Measurements from ENCODE around the gene PCDH9.

PCDH9 gene

GRCh38 chr13:67014399-67014798 lies 215.7 kb downstream of the PCDH9 start:
- no peaks in the 10 kb centered on the region for H3K36me3 ChIP-seq (ENCODE audit: control insufficient read depth, low read depth, low read length)
- H3K9ac ChIP-seq (ENCODE audit: low read length): no peak overlapping the region
- peaks cover 17% of the 10 kb centered on the region for H3K4me1 ChIP-seq (ENCODE audit: control insufficient read depth, low read depth, low read length)
- H3K9me3 ChIP-seq (ENCODE audit: control insufficient read depth, low read depth, low read length): no peaks in the 10 kb centered on the region
- no peak overlapping the region for H3K27ac ChIP-seq (ENCODE audit: low read length)
- H3K4me3 ChIP-seq (ENCODE audit: low read length): no peak overlapping the region
- H3K27me3 ChIP-seq (ENCODE audit: control insufficient read depth, insufficient read depth, low read length): no peaks in the 10 kb centered on the region

- H3K9me3 ChIP-seq (ENCODE audit: control insufficient read depth, low read depth, low read length): no peaks in the 10 kb centered on the region
- H3K27ac ChIP-seq (ENCODE audit: low read length): no peak overlapping the region
Observed at GRCh38 chr13:67013709-67014108, 216.4 kb downstream of the PCDH9 start.

GRCh38 chr13:67008075-67008668 lies 222.0 kb downstream of the PCDH9 start:
- Histone ChIP-seq H3K4me3 (ENCODE audit: low read length) (no peak overlapping the region), H3K36me3 (ENCODE audit: control insufficient read depth, low read depth, low read length) (no peaks in the 10 kb centered on the region), H3K27me3 (ENCODE audit: control insufficient read depth, insufficient read depth, low read length) (no peaks in the 10 kb centered on the region), H3K9me3 (ENCODE audit: control insufficient read depth, low read depth, low read length) (no peaks in the 10 kb centered on the region), H3K27ac (ENCODE audit: low read length) (no peak overlapping the region), H3K4me1 (ENCODE audit: control insufficient read depth, low read depth, low read length) (peaks cover 21% of the 10 kb centered on the region), H3K9ac (ENCODE audit: low read length) (no peak overlapping the region)

More at GRCh38 chr13:67013709-67014108, 216.4 kb downstream of the PCDH9 start:
- H3K27me3 ChIP-seq (ENCODE audit: control insufficient read depth, insufficient read depth, low read length): no peaks in the 10 kb centered on the region
- no peak overlapping the region for H3K9ac ChIP-seq (ENCODE audit: low read length)
- H3K4me1 ChIP-seq (ENCODE audit: control insufficient read depth, low read depth, low read length): peaks cover 21% of the 10 kb centered on the region
- no peak overlapping the region for H3K4me3 ChIP-seq (ENCODE audit: low read length)
- H3K36me3 ChIP-seq (ENCODE audit: control insufficient read depth, low read depth, low read length): no peaks in the 10 kb centered on the region

- H3K36me3 ChIP-seq (ENCODE audit: control insufficient read depth, low read depth, low read length): no peaks in the 10 kb centered on the region
- H3K9me3 ChIP-seq (ENCODE audit: control insufficient read depth, low read depth, low read length): no peaks in the 10 kb centered on the region
- H3K9ac ChIP-seq (ENCODE audit: low read length): no peak overlapping the region
- H3K27ac ChIP-seq (ENCODE audit: low read length): no peak overlapping the region
- H3K4me1 ChIP-seq (ENCODE audit: control insufficient read depth, low read depth, low read length): peaks cover 5% of the 10 kb centered on the region
- no peak overlapping the region for H3K4me3 ChIP-seq (ENCODE audit: low read length)
- H3K27me3 ChIP-seq (ENCODE audit: control insufficient read depth, insufficient read depth, low read length): no peaks in the 10 kb centered on the region
Observed at GRCh38 chr13:67004511-67004910, 225.6 kb downstream of the PCDH9 start.

- no peak overlapping the region for H3K27ac ChIP-seq (ENCODE audit: low read length)
- H3K36me3 ChIP-seq (ENCODE audit: control insufficient read depth, low read depth, low read length): no peaks in the 10 kb centered on the region
- no peak overlapping the region for H3K4me3 ChIP-seq (ENCODE audit: low read length)
- no peaks in the 10 kb centered on the region for H3K4me1 ChIP-seq (ENCODE audit: control insufficient read depth, low read depth, low read length)
- no peaks in the 10 kb centered on the region for H3K9me3 ChIP-seq (ENCODE audit: control insufficient read depth, low read depth, low read length)
- no peak overlapping the region for H3K9ac ChIP-seq (ENCODE audit: low read length)
- H3K27me3 ChIP-seq (ENCODE audit: control insufficient read depth, insufficient read depth, low read length): no peaks in the 10 kb centered on the region
Observed at GRCh38 chr13:67003743-67004142, 226.4 kb downstream of the PCDH9 start.

- Histone ChIP-seq H3K9ac (ENCODE audit: low read length) (no peak overlapping the region), H3K4me3 (ENCODE audit: low read length) (no peak overlapping the region), H3K27me3 (ENCODE audit: control insufficient read depth, insufficient read depth, low read length) (no peaks in the 10 kb centered on the region), H3K4me1 (ENCODE audit: control insufficient read depth, low read depth, low read length) (no peaks in the 10 kb centered on the region), H3K36me3 (ENCODE audit: control insufficient read depth, low read depth, low read length) (no peaks in the 10 kb centered on the region), H3K9me3 (ENCODE audit: control insufficient read depth, low read depth, low read length) (no peaks in the 10 kb centered on the region), H3K27ac (ENCODE audit: low read length) (no peak overlapping the region)
Observed at GRCh38 chr13:67001363-67001762, 228.8 kb downstream of the PCDH9 start.

GRCh38 chr13:66996503-66996902 lies 233.6 kb downstream of the PCDH9 start:
- no peaks in the 10 kb centered on the region for H3K9me3 ChIP-seq (ENCODE audit: control insufficient read depth, low read depth, low read length)
- H3K9ac ChIP-seq (ENCODE audit: low read length): no peak overlapping the region
- H3K36me3 ChIP-seq (ENCODE audit: control insufficient read depth, low read depth, low read length): no peaks in the 10 kb centered on the region
- no peaks in the 10 kb centered on the region for H3K27me3 ChIP-seq (ENCODE audit: control insufficient read depth, insufficient read depth, low read length)
- H3K27ac ChIP-seq (ENCODE audit: low read length): no peak overlapping the region
- H3K4me3 ChIP-seq (ENCODE audit: low read length): no peak overlapping the region
- H3K4me1 ChIP-seq (ENCODE audit: control insufficient read depth, low read depth, low read length): peaks cover 7% of the 10 kb centered on the region

- Histone ChIP-seq H3K9ac (ENCODE audit: low read length) (no peak overlapping the region), H3K4me3 (ENCODE audit: low read length) (no peak overlapping the region), H3K27ac (ENCODE audit: low read length) (no peak overlapping the region), H3K36me3 (ENCODE audit: control insufficient read depth, low read depth, low read length) (no peaks in the 10 kb centered on the region), H3K4me1 (ENCODE audit: control insufficient read depth, low read depth, low read length) (peaks cover 7% of the 10 kb centered on the region), H3K9me3 (ENCODE audit: control insufficient read depth, low read depth, low read length) (no peaks in the 10 kb centered on the region), H3K27me3 (ENCODE audit: control insufficient read depth, insufficient read depth, low read length) (no peaks in the 10 kb centered on the region)
Observed at GRCh38 chr13:66995203-66995611, 234.9 kb downstream of the PCDH9 start.

GRCh38 chr13:66994517-66995202 lies 235.5 kb downstream of the PCDH9 start:
- H3K27ac ChIP-seq (ENCODE audit: low read length): no peak overlapping the region
- H3K9ac ChIP-seq (ENCODE audit: low read length): no peak overlapping the region
- no peaks in the 10 kb centered on the region for H3K27me3 ChIP-seq (ENCODE audit: control insufficient read depth, insufficient read depth, low read length)
- H3K9me3 ChIP-seq (ENCODE audit: control insufficient read depth, low read depth, low read length): no peaks in the 10 kb centered on the region
- no peak overlapping the region for H3K4me3 ChIP-seq (ENCODE audit: low read length)
- peaks cover 7% of the 10 kb centered on the region for H3K4me1 ChIP-seq (ENCODE audit: control insufficient read depth, low read depth, low read length)
- no peaks in the 10 kb centered on the region for H3K36me3 ChIP-seq (ENCODE audit: control insufficient read depth, low read depth, low read length)

- no peak overlapping the region for H3K9ac ChIP-seq (ENCODE audit: low read length)
Observed at GRCh38 chr13:66994097-66994496, 236.0 kb downstream of the PCDH9 start.

GRCh38 chr13:66992719-66993118 lies 237.4 kb downstream of the PCDH9 start:
- no peak overlapping the region for H3K27ac ChIP-seq (ENCODE audit: low read length)
- no peaks in the 10 kb centered on the region for H3K27me3 ChIP-seq (ENCODE audit: control insufficient read depth, insufficient read depth, low read length)
- no peak overlapping the region for H3K9ac ChIP-seq (ENCODE audit: low read length)

More at GRCh38 chr13:66994097-66994496, 236.0 kb downstream of the PCDH9 start:
- no peaks in the 10 kb centered on the region for H3K36me3 ChIP-seq (ENCODE audit: control insufficient read depth, low read depth, low read length)
- H3K9me3 ChIP-seq (ENCODE audit: control insufficient read depth, low read depth, low read length): no peaks in the 10 kb centered on the region
- no peaks in the 10 kb centered on the region for H3K27me3 ChIP-seq (ENCODE audit: control insufficient read depth, insufficient read depth, low read length)
- no peak overlapping the region for H3K27ac ChIP-seq (ENCODE audit: low read length)
- peaks cover 7% of the 10 kb centered on the region for H3K4me1 ChIP-seq (ENCODE audit: control insufficient read depth, low read depth, low read length)
- H3K4me3 ChIP-seq (ENCODE audit: low read length): peak overlapping the region; percentile 23

GRCh38 chr13:66992183-66992582 lies 238.0 kb downstream of the PCDH9 start:
- Histone ChIP-seq H3K27me3 (ENCODE audit: control insufficient read depth, insufficient read depth, low read length) (no peaks in the 10 kb centered on the region), H3K4me1 (ENCODE audit: control insufficient read depth, low read depth, low read length) (peaks cover 7% of the 10 kb centered on the region), H3K36me3 (ENCODE audit: control insufficient read depth, low read depth, low read length) (no peaks in the 10 kb centered on the region), H3K4me3 (ENCODE audit: low read length) (no peak overlapping the region), H3K27ac (ENCODE audit: low read length) (no peak overlapping the region), H3K9me3 (ENCODE audit: control insufficient read depth, low read depth, low read length) (no peaks in the 10 kb centered on the region), H3K9ac (ENCODE audit: low read length) (no peak overlapping the region)

More at GRCh38 chr13:66992719-66993118, 237.4 kb downstream of the PCDH9 start:
- Histone ChIP-seq H3K4me1 (ENCODE audit: control insufficient read depth, low read depth, low read length) (peaks cover 7% of the 10 kb centered on the region), H3K4me3 (ENCODE audit: low read length) (no peak overlapping the region), H3K9me3 (ENCODE audit: control insufficient read depth, low read depth, low read length) (no peaks in the 10 kb centered on the region), H3K36me3 (ENCODE audit: control insufficient read depth, low read depth, low read length) (no peaks in the 10 kb centered on the region)
